Liver (tissue), 9 donors: ENCODE data around the gene MTARC1. TPM values are rescaled to one million over a fixed set of nuclear protein-coding genes. Genes with fewer than 3 reads are reported as not detected.
A peak's percentile ranks its signal among the peaks of the same experiment; 100 is the strongest.

Experiments
- DNase-seq: peaks from one replicate; pipeline ENCODE4 v3.0.0-alpha.2; 2017; ENCODE audit warnings: low spot score
- H3K27ac ChIP-seq, 2 donors: one replicate each; pipeline ENCODE4 v1.7.0; 2013; ENCODE audit warnings: inconsistent platforms in 2 of 2, low read length in 2 of 2, control low read depth in 1 of 2, low read depth in 1 of 2, mild to moderate bottlenecking in 1 of 2
- H3K27me3 ChIP-seq, 4 donors: one replicate each; pipeline versions ENCODE4 v1.6.1 to v1.7.0; 2013; ENCODE audit warnings: low read length in 3 of 4, inconsistent platforms in 1 of 4, mild to moderate bottlenecking in 1 of 4, moderate library complexity in 1 of 4; ENCODE audit not compliant: control insufficient read depth in 4 of 4, insufficient read depth in 4 of 4
- H3K36me3 ChIP-seq, 4 donors: one replicate each; pipeline versions ENCODE4 v1.6.1 to v1.7.0; 2013; ENCODE audit warnings: low read length in 3 of 4, mild to moderate bottlenecking in 3 of 4, low read depth in 1 of 4, moderate library complexity in 1 of 4; ENCODE audit not compliant: control insufficient read depth in 4 of 4, insufficient read depth in 3 of 4
- H3K4me1 ChIP-seq, 4 donors: one replicate each; pipeline versions ENCODE4 v1.6.1 to v1.7.0; 2013; ENCODE audit warnings: low read length in 3 of 4, mild to moderate bottlenecking in 3 of 4, moderate library complexity in 1 of 4; ENCODE audit not compliant: control insufficient read depth in 4 of 4, insufficient read depth in 4 of 4
- H3K4me3 ChIP-seq, 3 donors: one replicate each; pipeline versions ENCODE4 v1.6.1 to v1.7.0; 2013; ENCODE audit warnings: low read length in 3 of 3, control low read depth in 1 of 3, low read depth in 1 of 3, mild to moderate bottlenecking in 1 of 3
- H3K9ac ChIP-seq, 2 donors: one replicate each; pipeline ENCODE4 v1.7.0; 2013; ENCODE audit warnings: low read length in 2 of 2, mild to moderate bottlenecking in 2 of 2, moderate library complexity in 2 of 2, control low read depth in 1 of 2, low read depth in 1 of 2
- H3K9me3 ChIP-seq, 4 donors: one replicate each; pipeline versions ENCODE4 v1.6.1 to v1.7.0; 2013; ENCODE audit warnings: low read length in 3 of 4; ENCODE audit not compliant: control insufficient read depth in 4 of 4
- ATF3 ChIP-seq: IDR thresholded peaks from 2 replicates; pipeline ENCODE4 v1.6.1; 2016; ENCODE audit warnings: antibody characterized with exemption
- CTCF ChIP-seq: fragments of 150-350 bp; IDR thresholded peaks from 2 replicates; pipeline ENCODE4 v1.5.1; 2017; ENCODE audit warnings: improper control_type of control experiment, low read depth, low read length; ENCODE audit not compliant: missing input control
- EGR1 ChIP-seq, 2 donors: IDR thresholded peaks; 2 replicates each; pipeline ENCODE4 v1.6.1; 2016 to 2018; ENCODE audit warnings: antibody characterized with exemption in 2 of 2, low read depth in 2 of 2
- FOXA1 ChIP-seq: IDR thresholded peaks from 2 replicates; pipeline ENCODE4 v1.6.1; 2016; ENCODE audit warnings: antibody characterized with exemption
- FOXA2 ChIP-seq: IDR thresholded peaks from 2 replicates; pipeline ENCODE4 v1.6.1; 2016; ENCODE audit warnings: antibody characterized with exemption
- GABPA ChIP-seq, 2 donors: IDR thresholded peaks in 1 of 2; conservative IDR thresholded peaks in 1 of 2; 2 replicates each; pipeline ENCODE4 v1.6.1; 2016; ENCODE audit warnings: antibody characterized with exemption in 2 of 2, mild to moderate bottlenecking in 1 of 2, moderate library complexity in 1 of 2
- HNF4A ChIP-seq, 2 donors: conservative IDR thresholded peaks; 2 replicates each; pipeline ENCODE4 v1.6.1; 2016; ENCODE audit warnings: antibody characterized with exemption in 2 of 2, mild to moderate bottlenecking in 2 of 2
- HNF4G ChIP-seq: IDR thresholded peaks from 2 replicates; pipeline ENCODE4 v1.6.1; 2016; ENCODE audit warnings: antibody characterized with exemption
- JUND ChIP-seq, 2 donors: IDR thresholded peaks; 2 replicates each; pipeline ENCODE4 v1.6.1; 2016; ENCODE audit warnings: antibody characterized with exemption in 2 of 2
- MAX ChIP-seq: IDR thresholded peaks from 2 replicates; pipeline ENCODE4 v1.6.1; 2016; ENCODE audit warnings: antibody characterized with exemption
- NR2F2 ChIP-seq: IDR thresholded peaks from 2 replicates; pipeline ENCODE4 v1.6.1; 2016; ENCODE audit warnings: antibody characterized with exemption
- RAD21 ChIP-seq, 2 donors: IDR thresholded peaks; 2 replicates each; pipeline ENCODE4 v1.6.1; 2016; ENCODE audit warnings: antibody characterized with exemption in 2 of 2, mild to moderate bottlenecking in 2 of 2
- REST ChIP-seq: IDR thresholded peaks from 2 replicates; pipeline ENCODE4 v1.6.1; 2016; ENCODE audit warnings: antibody characterized with exemption, mild to moderate bottlenecking
- RXRA ChIP-seq, 2 donors: IDR thresholded peaks; 2 replicates each; pipeline ENCODE4 v1.6.1; 2017 to 2018; ENCODE audit warnings: antibody characterized with exemption in 2 of 2, mild to moderate bottlenecking in 1 of 2
- SP1 ChIP-seq: IDR thresholded peaks from 2 replicates; pipeline ENCODE4 v1.6.1; 2018; ENCODE audit warnings: antibody characterized with exemption, mild to moderate bottlenecking
- TAF1 ChIP-seq: conservative IDR thresholded peaks from 2 replicates; pipeline ENCODE4 v1.6.1; 2016; ENCODE audit warnings: antibody characterized with exemption, mild to moderate bottlenecking
- YY1 ChIP-seq: IDR thresholded peaks from 2 replicates; pipeline ENCODE4 v1.6.1; 2016; ENCODE audit warnings: antibody characterized with exemption, mild to moderate bottlenecking
- ZBTB33 ChIP-seq: IDR thresholded peaks from 2 replicates; pipeline ENCODE4 v1.6.1; 2016; ENCODE audit warnings: antibody characterized with exemption
- WGBS: extraction: QIAGEN DNeasy Blood & Tissue Kit; methylation state at CpG from one replicate; pipeline ENCODE4 v1.1.7; 2013; 5-methylcytosine and 5-hydroxymethylcytosine counted together
- polyA plus RNA-seq, 2 donors: library from polyadenylated mRNA; stranded (reverse) in 1 of 2; unstranded in 1 of 2; fragments of 200-250 nt in 1 of 2; fragments of >200 nt in 1 of 2; fragmentation: Nextera tagmentation in 1 of 2; extraction: Ambion mirVana in 1 of 2; gene quantifications; one replicate each; pipeline versions ENCODE4 v1.2.1 to v1.2.3, GENCODE V29; 2013 to 2015
- total RNA-seq, 2 donors: library from RNA; depleted of rRNA; stranded (reverse); fragments of >200 nt; gene quantifications; one replicate each; pipeline ENCODE4 v1.2.3, GENCODE V29; 2014
- donor health status: healthy.
- donor health status: healthy.
- donor health status: healthy.
- donor health status: healthy.
- donor health status: healthy.

Gene MTARC1
- total and polyA plus RNA-seq, 4 donors: 9.8 to 71.3 (median 21.5) TPM

GRCh38 chr1:220772846-220773245 lies 13.9 kb upstream of the MTARC1 start:
- WGBS: 86% methylated on average over 4 of the region's 4 CpGs
- peak; percentile 21 for DNase-seq

More at GRCh38 chr1:220772846-220773245, 13.9 kb upstream of the MTARC1 start:
- Histone ChIP-seq H3K27me3 (no peaks in the 10 kb centered on the region), H3K27ac (no peak overlapping the region), H3K4me3 (no peak overlapping the region), H3K9me3 (no peaks in the 10 kb centered on the region), H3K9ac (no peak overlapping the region), H3K36me3 (peaks cover 6 to 37% (median 31%) of the 10 kb centered on the region in 4 donors), H3K4me1 (peaks cover 0 to 28% (median 20%) of the 10 kb centered on the region in 4 donors)
- no peak for TF ChIP-seq GABPA (IDR thresholded peaks at IDR 0.05 in 1 of 2, conservative IDR thresholded peaks at IDR 0.05 in 1 of 2)
- TF ChIP-seq FOXA2: no peak
- TF ChIP-seq HNF4A (conservative IDR thresholded peaks at IDR 0.05): no peak
- TF ChIP-seq ZBTB33: no peak
- TF ChIP-seq EGR1 (IDR thresholded peaks at IDR 0.05; ENCODE audit: low read depth in 2 of 2): no peak
- TF ChIP-seq REST: no peak
- TF ChIP-seq MAX: no peak
- no peak for TF ChIP-seq FOXA1
- no peak for TF ChIP-seq HNF4G
- no peak for TF ChIP-seq NR2F2
- no peak for TF ChIP-seq RAD21 (IDR thresholded peaks at IDR 0.05)
- TF ChIP-seq ATF3: no peak
- TF ChIP-seq YY1: no peak
- TF ChIP-seq RXRA (IDR thresholded peaks at IDR 0.05): no peak
- no peak for TF ChIP-seq SP1
- TF ChIP-seq CTCF: no peak
- no peak for TF ChIP-seq JUND (IDR thresholded peaks at IDR 0.05)
- no peak for TF ChIP-seq TAF1
